CD4-positive, alpha-beta T cell treated with Interferon gamma for 1 hour (primary cell): ENCODE data around the gene SCAF1.

ENCODE experiments used
- DNase-seq: peaks from one replicate; pipeline ENCODE4 v3.0.0-alpha.2; 2020

Gene SCAF1

GRCh38 chr19:49665351-49666119 lies 23.5 kb downstream of the SCAF1 start, which contains the start of the genes BCL2L12 and IRF3:
Gene BCL2L12, plus strand, starts transcription at chr19:49665933. Its CDS starts 760 bp downstream, at chr19:49666693.
Gene IRF3, minus strand, starts transcription at chr19:49665857. Its CDS starts 1,019 bp downstream, at chr19:49664838.
- DNase-seq, result peak; percentile 98

- DNase-seq, result no peak
Observed at GRCh38 chr19:49666120-49666444, 24.1 kb downstream of the SCAF1 start.

GRCh38 chr19:49667473-49667872 lies 25.5 kb downstream of the SCAF1 start:
- no peak for DNase-seq

- no peak for DNase-seq
Observed at GRCh38 chr19:49669516-49669915, 27.5 kb downstream of the SCAF1 start.

- peak; percentile 77 for DNase-seq
Observed at GRCh38 chr19:49672131-49672919, 30.3 kb downstream of the SCAF1 start.

- no peak for DNase-seq
Observed at GRCh38 chr19:49676136-49676783, 34.3 kb downstream of the SCAF1 start.

- DNase-seq, result peak; percentile 100
Observed at GRCh38 chr19:49676784-49677230, 34.8 kb downstream of the SCAF1 start.

GRCh38 chr19:49677231-49677900 lies 35.4 kb downstream of the SCAF1 start, which contains the start of gene PRMT1:
Gene PRMT1, plus strand, starts transcription at chr19:49677271. Its CDS starts 10 bp downstream, at chr19:49677281.
- DNase-seq, result peak; percentile 62

GRCh38 chr19:49677901-49678674 lies 36.1 kb downstream of the SCAF1 start:
- DNase-seq, result peak; percentile 77

- no peak for DNase-seq
Observed at GRCh38 chr19:49678985-49679770, 37.2 kb downstream of the SCAF1 start.

GRCh38 chr19:49679771-49680413 lies 37.9 kb downstream of the SCAF1 start:
- DNase-seq, result no peak

GRCh38 chr19:49680421-49681351 lies 38.7 kb downstream of the SCAF1 start:
- DNase-seq, result peak; percentile 90

- no peak for DNase-seq
Observed at GRCh38 chr19:49681830-49682229, 39.8 kb downstream of the SCAF1 start.

GRCh38 chr19:49682274-49682673 lies 40.3 kb downstream of the SCAF1 start:
- DNase-seq, result no peak

GRCh38 chr19:49683814-49684250 lies 41.8 kb downstream of the SCAF1 start:
- no peak for DNase-seq

- no peak for DNase-seq
Observed at GRCh38 chr19:49684251-49684982, 42.4 kb downstream of the SCAF1 start.

- DNase-seq, result no peak
Observed at GRCh38 chr19:49684983-49685553, 43.1 kb downstream of the SCAF1 start.

GRCh38 chr19:49685845-49686332 lies 43.9 kb downstream of the SCAF1 start:
- no peak for DNase-seq
